HepG2 (cell line): ENCODE measurements around the gene CAT. TPM values are rescaled to one million over a fixed set of nuclear protein-coding genes. Genes with fewer than 3 reads are reported as not detected.

ENCODE experiments used
- ATAC-seq: fragments of 200-7000 bp; cut with Tn5 transposase; 3 replicates; pipeline ENCODE4 v1.9.1; 2020; ENCODE audit warnings: mild to moderate bottlenecking, moderate library complexity
- BruUV-seq: library from RNA; stranded (reverse); fragments of 400-500 nt; replicated peaks from 2 replicates; lab custom pipeline; 2021; lab: Mats Ljungman, UMichigan
- CTCF ChIA-PET: fragments of 300-600 bp; formaldehyde crosslinking; extraction: SDS; loops from one replicate; lab custom pipeline; 2021; ENCODE audit warnings: low total read pairs, inconsistent platforms, low intra/inter-chr PET ratio; lab: Yijun Ruan, JAX
- POLR2A ChIA-PET: fragments of 350-600 bp; sonication (Branson Sonifier 250); formaldehyde crosslinking; loops from one replicate; lab custom pipeline; 2020; ENCODE audit warnings: antibody characterized with exemption, inconsistent platforms; lab: Yijun Ruan, JAX
- DNase-seq: peaks from one replicate; pipeline ENCODE4 v3.0.0-alpha.2; 2015; ENCODE audit warnings: low spot score
- FAIRE-seq: peaks from 3 replicates; lab custom pipeline; 2011; peaks lifted over from hg19 to GRCh38; lab: Jason Lieb, UNC
- H2AFZ ChIP-seq: one replicate; pipeline ENCODE4 v1.6.1; 2011; ENCODE audit warnings: low read length, inconsistent platforms
- H3K27ac ChIP-seq: fragments of 300-600 bp; 3 replicates; pipeline ENCODE4 v1.8.0; 2011; ENCODE audit warnings: mixed run types, mild to moderate bottlenecking, mixed read lengths, low read length, inconsistent platforms; ENCODE audit not compliant: insufficient read depth; ENCODE audit errors: extremely low read length
- H3K27me3 ChIP-seq, 2 experiments: fragments of 200-600 bp in 1 of 2; 2 replicates in 1 of 2; 3 replicates in 1 of 2; pipeline versions ENCODE4 v1.6.0 to v1.8.0; 2011; ENCODE audit warnings: low read length in 2 of 2, mild to moderate bottlenecking in 2 of 2, moderate library complexity in 2 of 2, inconsistent platforms in 1 of 2; ENCODE audit not compliant: insufficient read depth in 2 of 2, control insufficient read depth in 1 of 2
- H3K36me3 ChIP-seq, 2 experiments: fragments of 200-600 bp in 1 of 2; replicated peaks in 1 of 2; 2 replicates in 1 of 2; 3 replicates in 1 of 2; pipeline versions ENCODE4 v1.5.1 to v1.8.0; 2011; ENCODE audit warnings: low read length in 2 of 2, inconsistent platforms in 1 of 2; ENCODE audit not compliant: insufficient read depth in 2 of 2, control insufficient read depth in 1 of 2
- H3K4me1 ChIP-seq: 2 replicates; pipeline ENCODE4 v1.5.1; 2012; ENCODE audit warnings: low read length, inconsistent platforms; ENCODE audit not compliant: insufficient read depth
- H3K4me2 ChIP-seq: 2 replicates; pipeline ENCODE4 v1.6.0; 2011; ENCODE audit warnings: low read depth, low read length, inconsistent platforms
- H3K4me3 ChIP-seq, 3 experiments: fragments of 200-600 bp in 1 of 3; sonication (generic), shearing (Covaris generic) in 1 of 3; replicated peaks in 1 of 3; 2 replicates each; pipeline ENCODE4 v1.5.1; 2011 to 2016; ENCODE audit warnings: low read length in 3 of 3, inconsistent platforms in 2 of 3, low read depth in 2 of 3, mild to moderate bottlenecking in 2 of 3, control low read depth in 1 of 3, mixed read lengths in 1 of 3; ENCODE audit not compliant: insufficient read depth in 1 of 3
- H3K79me2 ChIP-seq: one replicate; pipeline ENCODE4 v1.6.1; 2011; ENCODE audit warnings: low read length, inconsistent platforms; ENCODE audit not compliant: insufficient read depth
- H3K9ac ChIP-seq: 2 replicates; pipeline ENCODE4 v1.6.0; 2011; ENCODE audit warnings: mild to moderate bottlenecking, low read depth, low read length, inconsistent platforms; ENCODE audit not compliant: insufficient read depth
- H3K9me3 ChIP-seq: 2 replicates; pipeline ENCODE4 v1.5.1; 2012; ENCODE audit warnings: mild to moderate bottlenecking, low read length
- H4K20me1 ChIP-seq: 2 replicates; pipeline ENCODE4 v1.6.0; 2011; ENCODE audit warnings: inconsistent platforms, mild to moderate bottlenecking, low read length, moderate library complexity; ENCODE audit not compliant: insufficient read depth
- BRCA1 ChIP-seq: sonication (generic); formaldehyde crosslinking; IDR thresholded peaks from 2 replicates; pipeline ENCODE4 v1.4.0; 2020; ENCODE audit warnings: missing genetic modification reagents
- FLYWCH1 ChIP-seq: sonication (generic); formaldehyde crosslinking; IDR thresholded peaks from 2 replicates; pipeline ENCODE4 v1.8.1; 2023; ENCODE audit warnings: mild to moderate bottlenecking, missing genetic modification reagents
- FOXP1 ChIP-seq, 2 experiments: fragments of 450-650 bp in 1 of 2; IDR thresholded peaks; 2 replicates each; pipeline ENCODE4 v1.6.1; 2017 to 2018; ENCODE audit warnings: antibody characterized with exemption in 1 of 2
- GPN1 ChIP-seq: sonication (generic); formaldehyde crosslinking; IDR thresholded peaks from 2 replicates; pipeline ENCODE4 v1.5.1; 2020; ENCODE audit warnings: missing genetic modification reagents, borderline replicate concordance
- JDP2 ChIP-seq: sonication (generic); formaldehyde crosslinking; IDR thresholded peaks from 2 replicates; pipeline ENCODE4 v1.8.1; 2022; ENCODE audit warnings: missing genetic modification reagents, borderline replicate concordance
- KMT2A ChIP-seq: sonication (generic); formaldehyde crosslinking; IDR thresholded peaks from 2 replicates; pipeline ENCODE4 v1.4.0; 2020; ENCODE audit warnings: missing genetic modification reagents
- RELA ChIP-seq: sonication (generic); formaldehyde crosslinking; IDR thresholded peaks from 2 replicates; pipeline ENCODE4 v1.4.0; 2020; ENCODE audit warnings: missing genetic modification reagents
- ZFP36L1 ChIP-seq: sonication (generic); formaldehyde crosslinking; IDR thresholded peaks from 2 replicates; pipeline ENCODE4 v1.8.0; 2022; ENCODE audit warnings: mild to moderate bottlenecking, missing genetic modification reagents, moderate library complexity
- ZFY ChIP-seq: sonication (generic); formaldehyde crosslinking; IDR thresholded peaks from 2 replicates; pipeline ENCODE4 v1.4.0; 2020; ENCODE audit warnings: missing genetic modification reagents
- ZMYM3 ChIP-seq: sonication (generic); formaldehyde crosslinking; IDR thresholded peaks from 2 replicates; pipeline ENCODE4 v1.5.1; 2020; ENCODE audit warnings: mild to moderate bottlenecking, missing genetic modification reagents
- ZNF235 ChIP-seq: sonication (generic); formaldehyde crosslinking; IDR thresholded peaks from 2 replicates; pipeline ENCODE4 v1.8.1; 2023; ENCODE audit warnings: mild to moderate bottlenecking, missing genetic modification reagents, borderline replicate concordance
- ZNF670 ChIP-seq: sonication (generic); formaldehyde crosslinking; IDR thresholded peaks from 2 replicates; pipeline ENCODE4 v1.8.0; 2022; ENCODE audit warnings: mild to moderate bottlenecking, missing genetic modification reagents, borderline replicate concordance
- WGBS: methylation state at CpG from one replicate; pipeline ENCODE4 v1.1.6; 2017; ENCODE audit warnings: low lambda C conversion rate; 5-methylcytosine and 5-hydroxymethylcytosine counted together
- in situ Hi-C: cut with HindIII; loops from 2 replicates; pipeline ENCODE4 v1.10.0; 2017; ENCODE audit warnings: low pct_unique_long_range_greater_than_20kb; ENCODE audit not compliant: extremely low pct_ligation_motif_present
- intact Hi-C: fragments of 100-400 bp; cut with micrococcal nuclease; formaldehyde crosslinking; loops from one replicate; pipeline ENCODE4 v1.10.0; 2022; ENCODE audit not compliant: unreplicated experiment
- polyA plus RNA-seq, 8 experiments: library from polyadenylated mRNA; depleted of rRNA in 3 of 8; stranded (reverse) in 7 of 8; unstranded in 1 of 8; fragments of >200 nt; fragmentation: Illumina TruSeq in 4 of 8; extraction: Trizol in 4 of 8; gene quantifications; 2 replicates each; pipeline versions ENCODE4 v1.2.1 to v1.2.3, GENCODE V29; 2011 to 2016; ENCODE audit warnings: low read depth in 4 of 8, missing spikeins in 1 of 8, mixed read lengths in 1 of 8; ENCODE audit not compliant: insufficient read depth in 1 of 8
- total RNA-seq, 5 experiments: library from RNA; depleted of rRNA; stranded (reverse); fragments of >200 nt; fragmentation: Illumina TruSeq; extraction: Trizol; gene quantifications; 2 replicates each; pipeline ENCODE4 v1.2.3, GENCODE V29; 2016; ENCODE audit warnings: low read depth in 1 of 5
- TF ChIP-seq, protein P1 (sequence below): IDR thresholded peaks from 2 replicates; pipeline ENCODE4 v1.6.1; 2016; ENCODE audit warnings: low read depth, control low read depth
- TF ChIP-seq, protein P2 (sequence below): sonication (generic); formaldehyde crosslinking; IDR thresholded peaks from 2 replicates; pipeline ENCODE4 v1.5.0; 2020; ENCODE audit warnings: mild to moderate bottlenecking, missing genetic modification reagents, borderline replicate concordance

The CAT gene
- total and polyA plus RNA-seq, 2 of the 13 experiments (the other 11 are each of a cell fraction or from before 2014, with no cell fraction given), result 107 to 136 TPM

DNA sequence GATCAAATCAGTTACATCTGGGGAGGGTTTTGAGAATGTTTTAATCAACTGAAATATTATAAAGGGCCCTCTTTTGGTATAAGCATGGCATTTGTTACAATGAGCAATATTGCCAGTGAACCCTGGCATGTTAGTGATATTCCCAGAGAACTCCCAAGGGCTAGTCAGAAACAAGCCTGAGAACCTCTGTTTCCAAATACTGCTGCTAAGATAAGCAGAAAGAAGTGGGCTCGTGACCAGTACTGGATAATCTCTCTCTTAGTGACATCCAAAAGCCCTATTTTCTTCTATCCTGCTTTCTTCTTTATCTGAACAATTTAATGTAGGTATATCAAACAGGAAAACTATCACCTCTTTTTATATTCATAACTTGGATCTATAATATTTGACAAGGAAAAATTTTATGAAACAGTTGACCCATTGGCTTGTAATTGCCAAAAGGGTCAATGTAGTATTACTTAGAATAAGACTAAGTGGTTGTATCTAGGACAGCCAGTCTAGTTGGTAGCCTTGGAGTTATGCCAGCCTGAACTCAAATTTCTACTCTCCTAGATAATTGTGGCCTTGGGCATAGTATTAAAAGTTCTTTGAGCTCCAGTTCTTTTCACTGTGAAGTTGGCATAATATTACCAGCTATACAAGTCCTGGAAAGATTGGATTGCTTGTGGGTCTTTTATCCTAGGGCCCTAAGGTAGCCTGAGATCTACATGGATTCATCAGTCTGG, 15.7 kb downstream of the CAT start:
- in situ Hi-C loops, result no loop called here
- Histone ChIP-seq H3K36me3 (peaks cover 25 to 89% of the 10 kb centered on the region in 2 experiments), H3K4me2 (no peak overlapping the region), H3K4me3 (no peak overlapping the region), H3K9me3 (no peaks in the 10 kb centered on the region), H4K20me1 (no peaks in the 10 kb centered on the region), H3K4me1 (peaks cover 24% of the 10 kb centered on the region), H3K27me3 (no peaks in the 10 kb centered on the region), H3K27ac (no peak overlapping the region), H3K79me2 (peaks cover 2% of the 10 kb centered on the region), H2AFZ (no peak overlapping the region), H3K9ac (no peak overlapping the region)
- DNase-seq (no peak), FAIRE-seq (no peak), ATAC-seq (no peak)
- CTCF ChIA-PET, result no interaction called here
- intact Hi-C loops, result no loop called here
- POLR2A ChIA-PET, result interaction anchor here (1.2 kb wide), 1 partner anchor 15 kb away, joined by 3 read pairs; no protein-coding TSS in a partner anchor
- 95% methylated on average over 1 of the region's 1 CpG for WGBS
- TF ChIP-seq ZFP36L1 (CRISPR knock-in tag) (no peak), ZNF670 (no peak), FLYWCH1 (CRISPR knock-in tag) (no peak), ZMYM3 (CRISPR knock-in tag) (no peak)
- TF ChIP-seq, protein P1, sequence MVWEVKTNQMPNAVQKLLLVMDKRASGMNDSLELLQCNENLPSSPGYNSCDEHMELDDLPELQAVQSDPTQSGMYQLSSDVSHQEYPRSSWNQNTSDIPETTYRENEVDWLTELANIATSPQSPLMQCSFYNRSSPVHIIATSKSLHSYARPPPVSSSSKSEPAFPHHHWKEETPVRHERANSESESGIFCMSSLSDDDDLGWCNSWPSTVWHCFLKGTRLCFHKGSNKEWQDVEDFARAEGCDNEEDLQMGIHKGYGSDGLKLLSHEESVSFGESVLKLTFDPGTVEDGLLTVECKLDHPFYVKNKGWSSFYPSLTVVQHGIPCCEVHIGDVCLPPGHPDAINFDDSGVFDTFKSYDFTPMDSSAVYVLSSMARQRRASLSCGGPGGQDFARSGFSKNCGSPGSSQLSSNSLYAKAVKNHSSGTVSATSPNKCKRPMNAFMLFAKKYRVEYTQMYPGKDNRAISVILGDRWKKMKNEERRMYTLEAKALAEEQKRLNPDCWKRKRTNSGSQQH (CRISPR knock-in tag), result no peak
- BruUV-seq, result no TSS peak

DNA sequence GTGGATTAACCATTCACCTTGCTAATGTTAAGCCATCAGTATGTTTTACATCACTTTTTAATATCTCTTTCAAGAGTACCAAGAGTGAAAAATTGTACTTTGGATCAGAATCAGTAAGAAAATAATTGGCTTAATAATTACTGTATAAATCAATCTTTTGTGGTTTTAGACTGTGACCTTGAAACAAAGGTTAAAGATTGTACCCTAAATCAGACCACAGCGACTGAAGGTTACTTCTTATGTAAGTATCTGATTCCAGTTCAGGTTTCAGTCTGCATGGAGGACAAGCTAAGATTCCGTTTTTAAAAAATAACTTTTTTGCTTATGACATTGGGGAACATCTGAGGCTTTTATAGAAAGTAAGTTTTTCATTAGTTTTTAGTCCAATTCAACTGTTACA, 18.9 kb downstream of the CAT start:
- H4K20me1 ChIP-seq, result no peaks in the 10 kb centered on the region
- FAIRE-seq (no peak), ATAC-seq (no peak), DNase-seq (no peak)
- H3K4me3 ChIP-seq, result no peak overlapping the region
- no peaks in the 10 kb centered on the region for H3K27me3 ChIP-seq
- no peak overlapping the region for H3K9ac ChIP-seq
- H3K79me2 ChIP-seq, result peaks cover 3% of the 10 kb centered on the region
- H3K4me2 ChIP-seq, result no peak overlapping the region
- H3K9me3 ChIP-seq, result no peaks in the 10 kb centered on the region
- no peak overlapping the region for H2AFZ ChIP-seq
- POLR2A ChIA-PET, result no interaction called here
- no TSS peak for BruUV-seq
- H3K36me3 ChIP-seq, result peaks cover 16 to 73% of the 10 kb centered on the region in 2 experiments
- WGBS, result 83% methylated on average over 2 of the region's 2 CpGs
- H3K4me1 ChIP-seq, result peaks cover 55% of the 10 kb centered on the region
- intact Hi-C loops (no loop called here), in situ Hi-C loops (no loop called here)
- no peak overlapping the region for H3K27ac ChIP-seq
- CTCF ChIA-PET, result no interaction called here
- TF ChIP-seq ZNF235 (CRISPR knock-in tag) (no peak), KMT2A (CRISPR knock-in tag) (no peak), FOXP1 (IDR thresholded peaks at IDR 0.05) (no peak), FOXP1 (CRISPR knock-in tag; IDR thresholded peaks at IDR 0.05) (no peak), BRCA1 (CRISPR knock-in tag) (no peak), JDP2 (CRISPR knock-in tag) (no peak), GPN1 (CRISPR knock-in tag) (no peak), ZFY (CRISPR knock-in tag) (no peak), RELA (CRISPR knock-in tag) (no peak)
- TF ChIP-seq, protein P2, sequence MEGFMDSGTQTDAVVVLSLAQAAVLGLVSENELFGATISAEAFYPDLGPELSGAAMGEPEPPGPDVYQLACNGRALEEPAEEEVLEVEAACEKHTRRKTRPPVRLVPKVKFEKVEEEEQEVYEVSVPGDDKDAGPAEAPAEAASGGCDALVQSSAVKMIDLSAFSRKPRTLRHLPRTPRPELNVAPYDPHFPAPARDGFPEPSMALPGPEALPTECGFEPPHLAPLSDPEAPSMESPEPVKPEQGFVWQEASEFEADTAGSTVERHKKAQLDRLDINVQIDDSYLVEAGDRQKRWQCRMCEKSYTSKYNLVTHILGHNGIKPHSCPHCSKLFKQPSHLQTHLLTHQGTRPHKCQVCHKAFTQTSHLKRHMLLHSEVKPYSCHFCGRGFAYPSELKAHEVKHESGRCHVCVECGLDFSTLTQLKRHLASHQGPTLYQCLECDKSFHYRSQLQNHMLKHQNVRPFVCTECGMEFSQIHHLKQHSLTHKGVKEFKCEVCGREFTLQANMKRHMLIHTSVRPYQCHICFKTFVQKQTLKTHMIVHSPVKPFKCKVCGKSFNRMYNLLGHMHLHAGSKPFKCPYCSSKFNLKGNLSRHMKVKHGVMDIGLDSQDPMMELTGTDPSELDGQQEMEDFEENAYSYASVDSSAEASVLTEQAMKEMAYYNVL (CRISPR knock-in tag), result no peak
